Astrocyte (in vitro differentiated cells and primary cell): ENCODE data around the gene XXYLT1. TPM values are rescaled to one million over a fixed set of nuclear protein-coding genes. Genes with fewer than 3 reads are reported as not detected.

Experiments
- DNase-seq: peaks from one replicate; pipeline ENCODE4 v3.0.0-alpha.2; 2010; ENCODE audit warnings: low read depth
- FAIRE-seq: peaks from 2 replicates; lab custom pipeline; 2011; peaks lifted over from hg19 to GRCh38; lab: Jason Lieb, UNC
- H2AFZ ChIP-seq: 2 replicates; pipeline ENCODE4 v1.6.0; 2012; ENCODE audit warnings: low read depth, low read length, inconsistent platforms
- H3K27ac ChIP-seq: 2 replicates; pipeline ENCODE4 v1.5.1; 2011; ENCODE audit warnings: low read depth, low read length, inconsistent platforms
- H3K27me3 ChIP-seq: 2 replicates; pipeline ENCODE4 v1.6.0; 2011; ENCODE audit warnings: low read length, inconsistent platforms; ENCODE audit not compliant: insufficient read depth
- H3K36me3 ChIP-seq: 2 replicates; pipeline ENCODE4 v1.5.1; 2011; ENCODE audit warnings: low read length, inconsistent platforms; ENCODE audit not compliant: insufficient read depth
- H3K4me1 ChIP-seq: 2 replicates; pipeline ENCODE4 v1.5.1; 2011; ENCODE audit warnings: low read length, inconsistent platforms; ENCODE audit not compliant: insufficient read depth
- H3K4me2 ChIP-seq: 2 replicates; pipeline ENCODE4 v1.6.0; 2012; ENCODE audit warnings: low read length, inconsistent platforms
- H3K4me3 ChIP-seq: 2 replicates; pipeline ENCODE4 v1.5.1; 2011; ENCODE audit warnings: low read depth, mild to moderate bottlenecking, low read length, inconsistent platforms; ENCODE audit not compliant: insufficient read depth
- H3K79me2 ChIP-seq: 2 replicates; pipeline ENCODE4 v1.6.0; 2012; ENCODE audit warnings: mild to moderate bottlenecking, low read length, inconsistent platforms; ENCODE audit not compliant: insufficient read depth
- H3K9ac ChIP-seq: 2 replicates; pipeline ENCODE4 v1.6.0; 2012; ENCODE audit warnings: mild to moderate bottlenecking, low read length, inconsistent platforms
- H3K9me3 ChIP-seq: 2 replicates; pipeline ENCODE4 v1.5.1; 2012; ENCODE audit warnings: low read depth, mild to moderate bottlenecking, low read length, inconsistent platforms; ENCODE audit not compliant: insufficient read depth
- H4K20me1 ChIP-seq: 2 replicates; pipeline ENCODE4 v1.6.0; 2012; ENCODE audit warnings: low read length, inconsistent platforms; ENCODE audit not compliant: insufficient read depth
- H3K27ac Mint-ChIP-seq: one replicate; pipeline ENCODE4 v1.8.0; 2021; ENCODE audit warnings: mild to moderate bottlenecking, mixed read lengths; ENCODE audit not compliant: unreplicated experiment
- H3K27me3 Mint-ChIP-seq: one replicate; pipeline ENCODE4 v1.8.0; 2021; ENCODE audit warnings: low read depth, mixed read lengths; ENCODE audit not compliant: unreplicated experiment
- H3K36me3 Mint-ChIP-seq: one replicate; pipeline ENCODE4 v1.8.0; 2021; ENCODE audit warnings: low read depth, mixed read lengths; ENCODE audit not compliant: unreplicated experiment
- H3K4me1 Mint-ChIP-seq: one replicate; pipeline ENCODE4 v1.8.0; 2021; ENCODE audit warnings: low read depth, mixed read lengths; ENCODE audit not compliant: unreplicated experiment
- H3K4me3 Mint-ChIP-seq: one replicate; pipeline ENCODE4 v1.8.0; 2021; ENCODE audit warnings: mild to moderate bottlenecking, moderate library complexity, mixed read lengths; ENCODE audit not compliant: unreplicated experiment
- H3K9me3 Mint-ChIP-seq: one replicate; pipeline ENCODE4 v1.8.0; 2021; ENCODE audit warnings: mild to moderate bottlenecking, mixed read lengths; ENCODE audit not compliant: unreplicated experiment
- CTCF ChIP-seq: IDR thresholded peaks from 2 replicates; pipeline ENCODE4 v1.5.1; 2011; ENCODE audit warnings: low read depth, mild to moderate bottlenecking, inconsistent platforms, low read length, moderate library complexity; ENCODE audit not compliant: insufficient read depth
- EZH2 ChIP-seq: IDR thresholded peaks from 2 replicates; pipeline ENCODE4 v1.6.1; 2012; ENCODE audit warnings: mild to moderate bottlenecking, low read length, inconsistent platforms; ENCODE audit not compliant: insufficient read depth
- total RNA-seq: library from RNA; stranded (reverse); gene quantifications from 2 replicates; pipeline ENCODE4 v1.2.1, GENCODE V29; 2021

Gene XXYLT1
- total RNA-seq, 1 donor from 2014 or later: 26.2 TPM

- H3K36me3 ChIP-seq: no peaks in the 10 kb centered on the region
- H3K9ac ChIP-seq: no peak overlapping the region
- peaks cover 1% of the 10 kb centered on the region for H3K36me3 Mint-ChIP-seq
- no peaks in the 10 kb centered on the region for H3K79me2 ChIP-seq
- no peak overlapping the region for H3K27ac Mint-ChIP-seq
- TF ChIP-seq CTCF (no peak), EZH2 (no peak)
- no peak overlapping the region for H2AFZ ChIP-seq
- H3K4me1 Mint-ChIP-seq: peaks cover 13% of the 10 kb centered on the region
- DNase-seq (no peak), FAIRE-seq (no peak)
- no peak overlapping the region for H3K4me3 Mint-ChIP-seq
- H3K4me1 ChIP-seq: peaks cover 10% of the 10 kb centered on the region
- H3K27me3 Mint-ChIP-seq: peaks cover 20% of the 10 kb centered on the region
- H3K27me3 ChIP-seq: peaks cover 9% of the 10 kb centered on the region
- H3K4me3 ChIP-seq: no peak overlapping the region
- no peak overlapping the region for H3K27ac ChIP-seq
- H3K9me3 Mint-ChIP-seq: peaks cover 5% of the 10 kb centered on the region
- H3K9me3 ChIP-seq: no peaks in the 10 kb centered on the region
- no peaks in the 10 kb centered on the region for H4K20me1 ChIP-seq
- no peak overlapping the region for H3K4me2 ChIP-seq
Observed at GRCh38 chr3:195034541-195034940, 236.4 kb downstream of the XXYLT1 start.

DNA sequence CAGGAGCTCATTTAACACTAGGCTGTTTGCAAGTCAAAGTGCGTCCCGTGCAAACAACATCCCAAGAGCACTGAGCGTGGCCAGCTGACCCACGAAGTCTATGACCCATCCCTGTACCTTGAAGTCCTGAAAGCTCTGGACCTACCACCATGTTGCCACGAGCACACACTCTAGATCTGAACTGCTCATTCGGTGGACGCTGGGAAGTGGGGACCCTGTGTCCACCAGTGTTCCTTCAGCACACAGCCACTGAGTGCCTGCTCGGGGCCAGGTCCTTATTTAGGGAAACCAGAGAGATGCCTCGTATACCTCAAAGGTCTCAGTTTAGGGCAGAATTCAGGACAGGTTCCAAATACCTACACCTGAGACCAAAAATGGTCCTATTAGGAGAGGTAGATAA, 236.9 kb downstream of the XXYLT1 start:
- DNase-seq (no peak), FAIRE-seq (no peak)
- Histone ChIP-seq H3K9ac (no peak overlapping the region), H4K20me1 (no peaks in the 10 kb centered on the region), H3K4me2 (no peak overlapping the region), H3K36me3 (no peaks in the 10 kb centered on the region), H3K27me3 (peaks cover 5% of the 10 kb centered on the region), H2AFZ (no peak overlapping the region), H3K27ac (no peak overlapping the region), H3K4me1 (peaks cover 10% of the 10 kb centered on the region), H3K9me3 (no peaks in the 10 kb centered on the region), H3K79me2 (no peaks in the 10 kb centered on the region), H3K4me3 (no peak overlapping the region)
- peaks cover 13% of the 10 kb centered on the region for H3K4me1 Mint-ChIP-seq
- H3K36me3 Mint-ChIP-seq: peaks cover 1% of the 10 kb centered on the region
- peaks cover 17% of the 10 kb centered on the region for H3K27me3 Mint-ChIP-seq
- H3K27ac Mint-ChIP-seq: no peak overlapping the region
- peaks cover 5% of the 10 kb centered on the region for H3K9me3 Mint-ChIP-seq
- no peak overlapping the region for H3K4me3 Mint-ChIP-seq
- no peak for TF ChIP-seq CTCF
- no peak for TF ChIP-seq EZH2

DNA sequence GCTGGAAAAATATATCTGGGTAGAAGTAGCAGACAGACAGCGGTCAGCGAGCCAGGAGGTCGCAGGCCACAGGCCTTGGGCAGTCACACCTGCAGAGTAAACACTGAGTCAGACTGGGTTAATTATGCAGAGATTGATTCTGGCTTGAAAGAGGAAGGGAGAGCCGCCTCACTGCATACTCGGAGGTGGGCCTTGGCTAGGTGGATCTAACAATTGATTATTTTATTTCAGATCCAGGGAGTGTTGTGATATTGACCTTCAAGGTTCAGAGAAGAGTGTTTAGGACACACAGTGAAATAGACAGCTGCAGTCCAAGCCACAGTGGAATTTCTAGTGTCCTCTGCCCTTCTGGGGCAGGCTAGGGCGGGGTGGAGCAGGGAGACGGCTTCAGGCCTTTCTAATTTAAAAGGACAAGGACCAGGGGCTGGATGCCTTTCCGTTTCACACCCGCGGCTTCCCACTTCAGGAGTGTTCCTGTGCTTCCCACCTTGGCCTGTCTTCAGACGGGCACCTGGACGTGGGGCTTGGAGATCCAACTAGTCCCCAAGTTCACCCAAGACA, 237.3 kb downstream of the XXYLT1 start:
- no peak overlapping the region for H3K4me3 Mint-ChIP-seq
- H3K36me3 Mint-ChIP-seq: peaks cover 1% of the 10 kb centered on the region
- no peak for FAIRE-seq
- peaks cover 17% of the 10 kb centered on the region for H3K27me3 Mint-ChIP-seq
- peaks cover 13% of the 10 kb centered on the region for H3K4me1 Mint-ChIP-seq
- TF ChIP-seq CTCF (no peak), EZH2 (no peak)
- no peak overlapping the region for H3K4me2 ChIP-seq
- H3K9me3 Mint-ChIP-seq: peaks cover 5% of the 10 kb centered on the region
- H3K4me3 ChIP-seq: no peak overlapping the region
- no peaks in the 10 kb centered on the region for H3K36me3 ChIP-seq
- H4K20me1 ChIP-seq: no peaks in the 10 kb centered on the region
- H3K9me3 ChIP-seq: no peaks in the 10 kb centered on the region
- peaks cover 10% of the 10 kb centered on the region for H3K4me1 ChIP-seq
- no peak overlapping the region for H3K9ac ChIP-seq
- H3K79me2 ChIP-seq: no peaks in the 10 kb centered on the region
- no peak overlapping the region for H2AFZ ChIP-seq
- DNase-seq: no peak
- no peak overlapping the region for H3K27ac Mint-ChIP-seq
- no peak overlapping the region for H3K27ac ChIP-seq
- H3K27me3 ChIP-seq: peaks cover 4% of the 10 kb centered on the region
